DMS 273 (cell line): Measurements from ENCODE around the gene DGCR8.

Source experiments
- DNase-seq: peaks from one replicate; lab custom pipeline; 2025; ENCODE audit not compliant: unreplicated experiment; lab: John Stamatoyannopoulos, UW

The DGCR8 gene

DNA sequence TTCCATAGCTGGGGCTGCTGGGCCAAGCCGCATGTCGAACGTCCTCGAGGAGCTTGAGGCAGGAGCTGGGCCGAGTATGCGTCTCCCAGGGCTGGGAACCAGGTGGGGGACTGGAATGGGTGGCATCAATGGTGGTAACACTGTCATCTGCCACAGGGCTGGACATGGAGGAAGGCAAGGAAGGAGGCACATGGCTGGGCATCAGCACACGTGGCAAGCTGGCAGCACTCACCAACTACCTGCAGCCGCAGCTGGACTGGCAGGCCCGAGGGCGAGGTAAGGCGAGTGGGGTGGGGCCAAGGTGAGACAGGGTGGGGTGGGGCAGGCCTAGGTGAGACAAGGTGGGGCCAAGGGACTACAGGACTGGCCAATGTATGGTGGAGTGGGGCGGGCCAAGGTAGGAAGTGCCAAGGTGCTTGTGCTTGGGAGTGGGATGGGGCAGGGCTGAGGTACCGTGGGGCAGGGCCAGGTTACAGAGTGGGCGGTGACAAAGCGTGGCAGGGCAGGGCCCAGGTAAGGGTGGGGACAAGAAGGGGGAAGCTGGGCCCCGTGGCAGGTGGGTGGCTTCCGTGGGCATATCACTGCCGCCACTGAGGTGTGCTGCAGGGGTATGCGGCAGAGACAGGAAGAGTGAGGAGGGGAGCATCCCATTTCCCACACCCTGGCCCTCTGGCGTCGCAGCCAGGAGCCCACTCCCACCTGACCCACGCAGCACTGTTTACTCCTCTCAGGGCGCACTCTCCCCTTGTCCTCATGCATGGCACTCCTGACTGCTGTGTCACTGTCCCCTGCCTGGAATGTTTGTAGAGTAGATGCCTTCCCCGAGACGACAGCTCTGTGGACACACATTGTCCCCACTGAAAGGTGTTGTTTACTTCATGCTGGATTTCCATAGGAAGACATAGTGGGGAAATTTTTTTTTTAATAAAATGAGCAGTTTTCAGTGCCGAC, 27.5 kb upstream of the DGCR8 start:
- DNase-seq, result no peak

DNA sequence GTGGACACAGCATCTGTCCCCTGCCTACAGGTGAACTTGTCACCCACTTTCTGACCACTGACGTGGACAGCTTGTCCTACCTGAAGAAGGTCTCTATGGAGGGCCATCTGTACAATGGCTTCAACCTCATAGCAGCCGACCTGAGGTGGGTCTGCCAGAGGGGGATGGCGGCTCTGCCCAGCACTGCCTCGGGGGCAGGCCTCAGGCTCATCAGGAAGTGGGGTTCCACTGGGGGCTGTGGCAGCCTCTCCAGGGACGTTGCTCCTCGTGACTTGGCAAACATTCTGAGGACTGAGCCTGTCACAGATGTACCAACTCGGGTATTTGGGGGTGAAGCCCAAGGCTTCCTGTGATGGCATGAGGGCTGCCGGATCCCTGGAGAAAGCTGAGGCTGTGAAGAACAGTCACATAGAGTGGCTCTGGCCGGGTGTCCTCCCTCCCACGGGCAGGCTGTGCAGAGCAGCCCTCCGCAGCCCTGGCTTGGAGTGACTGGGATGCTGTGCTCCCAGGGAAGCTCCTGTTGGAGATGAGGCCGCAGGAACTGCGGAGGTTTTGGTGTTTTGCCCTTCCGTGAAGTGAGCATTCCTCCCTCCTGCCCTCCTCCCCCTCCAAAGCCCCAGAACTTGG, 26.5 kb upstream of the DGCR8 start:
- DNase-seq, result no peak

DNA sequence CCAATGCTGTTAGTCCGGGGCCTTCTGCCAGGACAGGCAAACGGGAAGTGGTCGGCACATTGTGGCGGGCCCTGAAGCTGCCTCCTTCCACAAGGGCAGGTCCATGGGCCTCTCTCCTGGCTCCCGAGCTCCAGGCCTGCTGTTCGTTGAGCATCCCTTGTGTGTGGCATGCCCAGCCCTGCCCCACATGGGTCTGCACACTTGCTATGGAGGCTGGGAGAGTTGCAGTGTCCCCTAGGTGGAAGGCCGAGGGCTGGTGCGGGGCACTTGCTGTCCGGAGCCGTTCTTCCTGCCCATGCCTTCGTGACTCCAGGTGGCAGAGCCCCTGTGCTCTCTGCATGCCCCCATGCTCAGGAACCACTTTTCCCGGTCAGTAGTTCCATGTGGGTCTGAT, 26.0 kb upstream of the DGCR8 start:
- no peak for DNase-seq

DNA sequence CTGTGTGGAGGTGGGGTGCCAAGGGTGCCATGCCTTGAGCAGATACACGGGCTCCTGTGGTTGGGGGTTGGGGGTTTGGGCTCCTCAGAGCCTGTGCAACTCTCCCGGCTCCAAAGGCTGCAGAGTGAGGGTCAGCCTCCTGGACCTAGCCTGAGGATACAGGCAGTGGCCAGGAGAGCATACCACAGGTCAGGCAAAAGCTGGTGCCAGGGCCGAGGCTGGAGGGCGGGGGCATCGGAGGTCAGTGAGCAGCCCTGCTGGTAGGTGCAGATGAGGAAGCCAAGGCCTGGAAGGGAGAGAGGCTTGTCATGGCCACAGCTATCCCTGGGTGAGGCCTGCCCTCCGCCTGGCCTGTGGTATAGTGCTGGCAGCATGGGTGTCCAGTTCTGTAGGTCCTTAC, 25.6 kb upstream of the DGCR8 start:
- DNase-seq, result no peak

DNA sequence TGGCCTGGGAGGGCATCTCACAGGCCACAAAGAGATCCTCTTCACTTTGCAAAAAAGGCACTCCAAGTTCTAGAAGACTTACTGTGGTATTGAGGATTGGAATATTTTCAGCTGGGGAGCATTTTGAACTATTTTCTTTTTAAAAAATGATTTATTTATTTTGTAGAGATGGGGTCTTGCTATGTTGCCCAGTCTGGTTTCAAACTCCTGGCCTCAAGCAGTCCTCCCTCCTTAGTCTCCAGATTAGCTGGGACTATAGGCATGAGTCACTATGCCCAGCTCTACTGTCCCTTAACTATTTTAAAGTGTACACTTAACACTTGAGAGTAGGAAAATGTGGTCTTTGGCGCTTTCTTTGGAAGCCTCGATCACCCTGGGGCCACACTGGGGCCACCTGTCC, 24.9 kb upstream of the DGCR8 start:
- no peak for DNase-seq

GRCh38 chr22:20055654-20056053, 24.4 kb upstream of the DGCR8 start:
- DNase-seq, result no peak

- DNase-seq, result no peak
Measured at GRCh38 chr22:20056161-20056560, 23.9 kb upstream of the DGCR8 start.

DNA sequence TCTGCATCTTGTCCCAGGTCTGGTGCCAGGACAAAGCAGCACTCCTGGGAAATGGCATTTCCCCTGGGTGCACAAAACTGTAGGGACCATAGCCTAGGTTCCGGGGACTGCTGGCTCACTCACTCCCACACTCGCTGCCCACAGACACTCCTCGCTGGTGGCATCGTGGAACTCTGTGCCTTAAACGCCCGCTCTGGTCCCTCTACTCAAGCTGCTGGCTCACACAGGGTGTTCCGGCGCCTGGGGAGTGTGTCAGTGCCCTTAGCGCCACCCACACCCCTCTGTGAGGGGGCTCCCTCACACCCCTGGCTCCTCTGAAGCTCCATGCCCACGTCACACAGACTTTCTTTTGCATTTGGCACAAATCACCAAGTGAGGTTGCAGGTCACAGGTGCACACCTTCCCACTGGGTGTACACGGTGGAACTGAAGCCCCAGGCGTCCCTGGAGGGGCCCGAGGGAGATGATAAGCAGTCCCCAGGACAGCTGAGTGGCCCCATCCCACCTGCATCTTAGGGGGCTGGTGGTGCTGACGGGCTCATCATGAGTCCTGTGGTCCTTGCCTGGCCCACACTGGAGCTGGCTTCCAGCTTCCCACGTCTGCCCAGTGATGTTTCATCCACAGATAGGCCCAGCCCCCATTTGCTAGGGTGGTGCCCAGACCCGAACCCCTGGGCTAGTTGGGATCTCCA, 23.2 kb upstream of the DGCR8 start:
- DNase-seq, result no peak

DNA sequence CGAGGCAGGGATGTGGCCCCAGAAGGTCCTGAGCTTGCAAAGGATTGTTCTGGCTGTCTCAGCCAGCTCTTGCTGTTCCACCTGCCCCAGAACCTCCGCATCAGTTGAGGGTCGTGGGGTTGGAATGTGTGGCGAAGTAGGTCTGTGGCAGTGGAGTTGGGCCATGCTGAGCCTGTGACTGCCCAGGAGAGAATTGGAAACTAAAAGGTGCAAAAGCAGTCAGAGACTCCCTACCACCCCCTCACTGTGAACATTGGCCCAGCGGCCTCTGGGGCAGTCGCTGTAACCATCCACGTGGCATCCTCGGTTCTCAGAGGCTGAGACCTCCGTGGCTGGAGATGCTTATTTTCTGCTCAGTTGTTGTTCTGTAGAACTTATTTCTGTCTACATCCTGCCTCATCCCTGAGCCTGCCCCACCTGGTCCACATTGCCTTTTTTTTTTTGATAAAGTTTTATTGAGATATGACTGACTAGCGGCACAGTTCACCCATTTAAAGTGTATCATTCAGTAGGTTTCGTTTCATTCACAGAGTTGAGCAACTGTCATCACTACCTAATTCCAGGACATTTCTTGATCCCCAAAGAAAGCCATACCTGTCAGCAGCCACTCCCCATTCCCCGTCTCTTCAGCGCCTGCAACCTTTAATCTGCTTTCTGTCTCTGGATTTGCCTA, 22.3 kb upstream of the DGCR8 start:
- no peak for DNase-seq

GRCh38 chr22:20058989-20059770, 20.9 kb upstream of the DGCR8 start:
- no peak for DNase-seq

- DNase-seq, result no peak
Measured at GRCh38 chr22:20060700-20061480, 19.2 kb upstream of the DGCR8 start.

- DNase-seq, result no peak
Measured at GRCh38 chr22:20061481-20061861, 18.6 kb upstream of the DGCR8 start.

DNA sequence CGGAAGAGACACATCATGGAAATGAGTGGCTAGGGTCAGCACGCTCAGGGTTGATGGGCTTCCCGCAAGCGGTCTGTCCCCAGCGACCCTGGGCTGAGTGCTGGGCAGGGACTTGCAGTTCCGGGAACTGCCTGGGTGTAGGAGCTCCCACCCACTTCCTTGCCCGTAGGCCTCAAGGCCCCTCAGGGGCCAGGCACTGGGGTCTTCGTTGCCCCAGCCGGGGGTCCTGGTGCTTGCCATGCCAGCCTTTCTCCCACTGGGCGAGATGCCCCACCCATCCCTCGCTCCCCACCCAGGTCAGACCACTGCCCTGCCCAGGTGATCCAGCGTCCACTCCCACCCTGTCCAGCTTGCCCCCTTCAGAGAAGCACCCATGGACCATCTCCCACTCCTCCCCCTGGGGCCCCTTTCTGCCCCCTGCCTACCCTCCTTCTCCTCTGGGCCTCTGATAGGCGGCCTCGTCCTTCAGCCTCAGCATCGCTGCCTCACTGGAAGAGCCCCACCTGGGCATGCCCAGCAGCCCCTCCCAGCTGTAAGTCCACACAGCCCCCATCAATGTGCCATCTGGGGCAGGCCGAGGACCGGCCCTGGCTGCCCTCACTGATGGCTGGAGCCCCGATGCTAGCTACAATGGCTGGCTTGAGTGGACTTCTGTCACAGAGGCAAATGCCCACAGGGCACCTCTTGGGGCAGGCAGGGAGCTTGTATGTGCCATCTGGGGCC, 17.8 kb upstream of the DGCR8 start:
- DNase-seq, result no peak

GRCh38 chr22:20062766-20063083, 17.3 kb upstream of the DGCR8 start:
- no peak for DNase-seq

GRCh38 chr22:20063271-20064139, 16.5 kb upstream of the DGCR8 start:
- no peak for DNase-seq

DNA sequence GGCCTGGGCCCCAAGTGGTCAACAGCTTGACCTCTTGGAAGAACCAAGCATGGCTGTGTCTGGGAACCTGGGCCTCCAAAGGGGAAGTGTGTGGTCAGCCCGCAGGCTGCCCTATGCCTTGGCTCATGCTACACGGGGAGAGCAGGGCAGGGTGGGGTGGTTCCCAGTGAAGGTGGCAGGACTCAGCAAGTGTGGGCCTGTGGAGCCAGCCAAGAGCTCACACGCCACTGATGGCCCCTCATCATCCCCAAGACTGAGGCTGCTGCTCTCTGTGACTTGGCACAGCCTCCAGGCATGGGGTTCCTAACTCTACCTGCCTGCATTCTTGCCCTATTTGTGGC, 15.9 kb upstream of the DGCR8 start:
- DNase-seq, result no peak

GRCh38 chr22:20064545-20065262, 15.3 kb upstream of the DGCR8 start:
- DNase-seq, result no peak
